Epithelial cell of esophagus (primary cell): ENCODE measurements around the gene MAN1C1.
A peak's percentile ranks its signal among the peaks of the same experiment; 100 is the strongest.

Experiments
- DNase-seq: peaks from one replicate; pipeline ENCODE4 v3.0.0; 2010; ENCODE audit warnings: low read depth
- H3K4me3 ChIP-seq: 2 replicates; pipeline ENCODE4 v1.5.1; 2011; ENCODE audit warnings: mild to moderate bottlenecking, low read length, control low read depth
- CTCF ChIP-seq: IDR thresholded peaks from 2 replicates; pipeline ENCODE4 v1.5.1; 2011; ENCODE audit warnings: low read depth, mild to moderate bottlenecking, low read length, control low read depth, inconsistent platforms; ENCODE audit not compliant: insufficient read depth; ENCODE audit errors: missing control alignments

Gene MAN1C1

DNA sequence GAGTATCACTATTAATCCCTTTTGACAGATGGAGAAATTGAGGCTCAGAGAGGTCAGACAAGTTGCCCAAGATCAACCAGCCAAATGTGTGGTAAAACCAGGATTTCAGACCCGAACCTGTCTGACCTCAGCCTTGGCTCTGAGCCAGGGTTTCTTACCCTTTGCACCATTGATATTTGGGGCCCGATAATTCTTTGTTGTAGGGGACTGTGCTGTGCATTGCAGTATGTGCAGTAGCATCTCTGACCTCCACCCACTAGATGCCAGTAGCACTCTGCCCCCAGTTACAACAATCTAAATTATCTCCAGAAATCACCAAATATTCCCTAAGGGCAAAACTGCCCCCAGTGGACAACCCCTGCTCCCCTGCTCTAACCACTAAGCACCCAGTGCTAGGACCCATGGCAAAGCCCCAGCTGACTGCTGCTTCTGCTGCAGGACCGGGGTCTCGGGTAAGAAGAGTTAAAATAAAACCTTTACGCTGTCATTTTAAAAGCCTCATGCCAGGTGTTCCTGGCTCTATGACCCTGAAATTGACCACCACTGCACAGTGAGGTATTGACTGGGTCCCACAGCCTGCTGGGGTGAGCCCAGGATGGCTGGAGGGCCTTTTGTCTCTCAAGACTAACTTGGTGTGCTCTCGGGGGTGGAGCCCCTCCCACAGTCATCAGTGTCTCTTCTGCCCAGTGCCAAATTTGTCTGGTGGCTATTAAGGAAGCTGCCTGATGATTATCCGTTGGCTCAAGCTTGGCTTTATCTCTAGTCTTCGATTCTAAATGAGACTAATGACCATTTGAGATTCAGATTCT is 5.6 kb upstream of the MAN1C1 start:
- DNase-seq: no peak
- TF ChIP-seq CTCF: peak; percentile 32
- H3K4me3 ChIP-seq: no peak overlapping the region

GRCh38 chr1:25611843-25612242 is 4.7 kb upstream of the MAN1C1 start:
- no peak for DNase-seq
- no peak for TF ChIP-seq CTCF
- no peak overlapping the region for H3K4me3 ChIP-seq

- no peak for DNase-seq
- H3K4me3 ChIP-seq: no peak overlapping the region
- TF ChIP-seq CTCF: no peak
Observed at GRCh38 chr1:25612421-25612820, 4.2 kb upstream of the MAN1C1 start.

- no peak for DNase-seq
- H3K4me3 ChIP-seq: no peak overlapping the region
Observed at GRCh38 chr1:25613091-25613490, 3.5 kb upstream of the MAN1C1 start.

GRCh38 chr1:25614501-25615171 is 2.0 kb upstream of the MAN1C1 start:
- H3K4me3 ChIP-seq: no peak overlapping the region
- DNase-seq: no peak
- no peak for TF ChIP-seq CTCF

More at GRCh38 chr1:25613091-25613490, 3.5 kb upstream of the MAN1C1 start:
- no peak for TF ChIP-seq CTCF

GRCh38 chr1:25615172-25615541 is 1.4 kb upstream of the MAN1C1 start:
- no peak overlapping the region for H3K4me3 ChIP-seq
- no peak for DNase-seq
- TF ChIP-seq CTCF: no peak
